H9 (cell line): ENCODE measurements around the gene CD3D. TPM values are rescaled to one million over a fixed set of nuclear protein-coding genes. Genes with fewer than 3 reads are reported as not detected.

ENCODE experiments used
- DNase-seq: peaks from one replicate; pipeline ENCODE4 v3.0.0-alpha.2; 2017
- H2AFZ ChIP-seq: one replicate; pipeline ENCODE4 v1.6.1; 2013; ENCODE audit warnings: mild to moderate bottlenecking, low read length, control low read depth, moderate library complexity
- H2AK5ac ChIP-seq: 2 replicates; pipeline ENCODE4 v1.6.1; 2013; ENCODE audit warnings: low read length, control low read depth, mixed read lengths; ENCODE audit not compliant: insufficient read length
- H2BK120ac ChIP-seq: one replicate; pipeline ENCODE4 v1.6.1; 2013; ENCODE audit warnings: low read depth, mild to moderate bottlenecking, low read length, control low read depth, inconsistent platforms; ENCODE audit not compliant: poor library complexity, severe bottlenecking
- H2BK12ac ChIP-seq: 2 replicates; pipeline ENCODE4 v1.6.1; 2013; ENCODE audit warnings: low read length, control low read depth, mixed read lengths, low read depth; ENCODE audit not compliant: insufficient read length
- H2BK15ac ChIP-seq: 2 replicates; pipeline ENCODE4 v1.6.1; 2013; ENCODE audit warnings: low read depth, low read length, control low read depth
- H2BK20ac ChIP-seq: one replicate; pipeline ENCODE4 v1.6.1; 2013; ENCODE audit warnings: low read depth, mild to moderate bottlenecking, low read length, control low read depth, inconsistent platforms; ENCODE audit not compliant: poor library complexity, severe bottlenecking
- H2BK5ac ChIP-seq: 2 replicates; pipeline ENCODE4 v1.6.1; 2013; ENCODE audit warnings: low read length, control low read depth, mixed read lengths; ENCODE audit not compliant: insufficient read length
- H3K14ac ChIP-seq: 2 replicates; pipeline ENCODE4 v1.6.1; 2013; ENCODE audit warnings: low read length, control low read depth; ENCODE audit not compliant: insufficient read depth
- H3K18ac ChIP-seq: 2 replicates; pipeline ENCODE4 v1.6.1; 2013; ENCODE audit warnings: low read depth, mild to moderate bottlenecking, mixed read lengths, low read length, control low read depth; ENCODE audit not compliant: insufficient read length
- H3K23ac ChIP-seq: 2 replicates; pipeline ENCODE4 v1.6.1; 2013; ENCODE audit warnings: low read length, control low read depth, mixed read lengths, low read depth; ENCODE audit not compliant: insufficient read length
- H3K23me2 ChIP-seq: 2 replicates; pipeline ENCODE4 v1.6.1; 2013; ENCODE audit warnings: low read depth, mild to moderate bottlenecking, mixed read lengths, low read length, control low read depth; ENCODE audit not compliant: insufficient read length, poor library complexity, severe bottlenecking
- H3K27ac ChIP-seq: 2 replicates; pipeline ENCODE4 v1.5.1; 2013; ENCODE audit warnings: low read length, control low read depth, mixed read lengths, low read depth; ENCODE audit not compliant: insufficient read length
- H3K27me3 ChIP-seq: 2 replicates; pipeline ENCODE4 v1.6.1; 2013; ENCODE audit warnings: low read length, control low read depth, inconsistent platforms; ENCODE audit not compliant: insufficient read depth
- H3K4ac ChIP-seq: 2 replicates; pipeline ENCODE4 v1.6.1; 2013; ENCODE audit warnings: low read depth, mild to moderate bottlenecking, control low read depth, inconsistent platforms, low read length, moderate library complexity
- H3K4me1 ChIP-seq: 2 replicates; pipeline ENCODE4 v1.6.1; 2013; ENCODE audit warnings: low read length, control low read depth, inconsistent platforms; ENCODE audit not compliant: insufficient read depth
- H3K4me2 ChIP-seq: 2 replicates; pipeline ENCODE4 v1.6.1; 2013; ENCODE audit warnings: low read length, control low read depth, mixed read lengths; ENCODE audit not compliant: insufficient read length, insufficient read depth
- H3K56ac ChIP-seq: 2 replicates; pipeline ENCODE4 v1.6.1; 2013; ENCODE audit warnings: low read depth, mild to moderate bottlenecking, mixed read lengths, low read length, control low read depth; ENCODE audit not compliant: insufficient read length
- H3K79me1 ChIP-seq: 2 replicates; pipeline ENCODE4 v1.6.1; 2013; ENCODE audit warnings: low read depth, mild to moderate bottlenecking, moderate library complexity, low read length, control low read depth, inconsistent platforms; ENCODE audit not compliant: insufficient read depth, poor library complexity, severe bottlenecking
- H3K79me2 ChIP-seq: 2 replicates; pipeline ENCODE4 v1.6.1; 2013; ENCODE audit warnings: low read length, control low read depth, inconsistent platforms; ENCODE audit not compliant: insufficient read depth
- H3K9ac ChIP-seq: 2 replicates; pipeline ENCODE4 v1.6.1; 2013; ENCODE audit warnings: low read length, control low read depth, mixed read lengths; ENCODE audit not compliant: insufficient read length; ENCODE audit errors: extremely low read depth
- H3K9me3 ChIP-seq: one replicate; pipeline ENCODE4 v1.6.1; 2013; ENCODE audit warnings: low read depth, low read length, inconsistent platforms; ENCODE audit not compliant: control insufficient read depth
- H3T11ph ChIP-seq: one replicate; pipeline ENCODE4 v1.6.1; 2013; ENCODE audit warnings: mild to moderate bottlenecking, low read length, control low read depth, inconsistent platforms
- H4K20me1 ChIP-seq: one replicate; pipeline ENCODE4 v1.6.1; 2013; ENCODE audit not compliant: control insufficient read depth, insufficient read length, insufficient read depth
- H4K5ac ChIP-seq: 2 replicates; pipeline ENCODE4 v1.6.1; 2013; ENCODE audit warnings: low read depth, mild to moderate bottlenecking, mixed read lengths, low read length, control low read depth; ENCODE audit not compliant: insufficient read length
- H4K8ac ChIP-seq: replicated peaks from 2 replicates; pipeline ENCODE4 v1.6.1; 2013; ENCODE audit warnings: low read length, control low read depth, mixed read lengths, low read depth; ENCODE audit not compliant: insufficient read length
- H4K91ac ChIP-seq: 2 replicates; pipeline ENCODE4 v1.6.1; 2013; ENCODE audit warnings: low read depth, mild to moderate bottlenecking, moderate library complexity, mixed read lengths, low read length, control low read depth; ENCODE audit not compliant: insufficient read length
- H3K27ac Mint-ChIP-seq, 3 experiments: 2 replicates in 2 of 3; 3 replicates in 1 of 3; pipeline ENCODE4 v1.8.0; 2020 to 2021; ENCODE audit warnings: mixed read lengths in 3 of 3, mild to moderate bottlenecking in 1 of 3, moderate library complexity in 1 of 3
- H3K27me3 Mint-ChIP-seq: 2 replicates; pipeline ENCODE4 v1.8.0; 2021; ENCODE audit warnings: low read depth, mild to moderate bottlenecking, moderate library complexity, mixed read lengths
- H3K36me3 Mint-ChIP-seq, 3 experiments: 2 replicates in 2 of 3; 3 replicates in 1 of 3; pipeline ENCODE4 v1.8.0; 2020 to 2021; ENCODE audit warnings: low read depth in 3 of 3, mixed read lengths in 3 of 3; ENCODE audit not compliant: insufficient read depth in 1 of 3
- H3K4me1 Mint-ChIP-seq, 2 experiments: 2 replicates each; pipeline ENCODE4 v1.8.0; 2020; ENCODE audit warnings: mixed read lengths in 2 of 2
- H3K4me3 Mint-ChIP-seq, 2 experiments: 2 replicates in 1 of 2; 3 replicates in 1 of 2; pipeline ENCODE4 v1.8.0; 2020 to 2021; ENCODE audit warnings: mild to moderate bottlenecking in 2 of 2, mixed read lengths in 2 of 2, moderate library complexity in 1 of 2
- H3K9me3 Mint-ChIP-seq, 2 experiments: 2 replicates in 1 of 2; 3 replicates in 1 of 2; pipeline ENCODE4 v1.8.0; 2020; ENCODE audit warnings: mild to moderate bottlenecking in 2 of 2, mixed read lengths in 2 of 2, moderate library complexity in 1 of 2
- CTCF ChIP-seq: fragments of 200-600 bp; sonication (generic); conservative IDR thresholded peaks from 3 replicates; pipeline ENCODE4 v1.8.0; 2021; ENCODE audit warnings: antibody characterized with exemption, mild to moderate bottlenecking
- WGBS: extraction: QIAGEN DNeasy Blood & Tissue Kit; methylation state at CpG from one replicate; pipeline ENCODE4 v1.1.7; 2013; ENCODE audit warnings: missing lambda C conversion rate, low lambda C conversion rate, mixed read lengths; ENCODE audit not compliant: insufficient read length; ENCODE audit errors: extremely low coverage; 5-methylcytosine and 5-hydroxymethylcytosine counted together
- total RNA-seq: library from RNA; stranded (reverse); gene quantifications from 2 replicates; pipeline ENCODE4 v1.2.1, GENCODE V29; 2021

Gene CD3D
- total RNA-seq, 1 experiment from 2014 or later = not detected

GRCh38 chr11:118382954-118383353, 40.4 kb upstream of the CD3D start:
- Histone ChIP-seq H3K56ac (no peak overlapping the region), H3K4me2 (no peak overlapping the region), H3K14ac (no peak overlapping the region), H4K91ac (no peak overlapping the region), H2BK15ac (no peak overlapping the region), H2BK5ac (no peak overlapping the region), H3K79me1 (no peaks in the 10 kb centered on the region), H4K20me1 (no peaks in the 10 kb centered on the region), H3K4me1 (no peaks in the 10 kb centered on the region), H3K23me2 (no peaks in the 10 kb centered on the region), H3T11ph (no peak overlapping the region), H3K4ac (no peak overlapping the region), H3K27ac (no peak overlapping the region), H2BK120ac (no peak overlapping the region), H2BK20ac (no peak overlapping the region), H3K9me3 (no peaks in the 10 kb centered on the region), H4K8ac (no peak overlapping the region), H2AFZ (no peak overlapping the region), H3K23ac (no peak overlapping the region), H3K18ac (no peak overlapping the region), H3K79me2 (no peaks in the 10 kb centered on the region), H3K9ac (no peak overlapping the region), H2AK5ac (no peak overlapping the region), H2BK12ac (no peak overlapping the region), H3K27me3 (no peaks in the 10 kb centered on the region), H4K5ac (no peak overlapping the region)
- no CpG with 5 or more reads among the region's 3 CpGs for WGBS
- Mint-ChIP-seq H3K4me3 (no peak overlapping the region), H3K4me1 (no peaks in the 10 kb centered on the region), H3K9me3 (no peaks in the 10 kb centered on the region), H3K27me3 (no peaks in the 10 kb centered on the region), H3K36me3 (peaks cover 10 to 78% (median 49%) of the 10 kb centered on the region in 3 experiments), H3K27ac (no peak overlapping the region)
- no peak for TF ChIP-seq CTCF
- DNase-seq = no peak
